Eye (tissue), 1 donor: ENCODE measurements around the gene SIDT1.
"Not testable (repeated sequence)": the region's sequence is repeated elsewhere in the genome, so short reads cannot be mapped to it uniquely, and the experiment has no call there.

Experiments used
- DNase-seq: peaks from one replicate; pipeline ENCODE4 v3.0.0-alpha.2; 2015

Gene SIDT1

DNA sequence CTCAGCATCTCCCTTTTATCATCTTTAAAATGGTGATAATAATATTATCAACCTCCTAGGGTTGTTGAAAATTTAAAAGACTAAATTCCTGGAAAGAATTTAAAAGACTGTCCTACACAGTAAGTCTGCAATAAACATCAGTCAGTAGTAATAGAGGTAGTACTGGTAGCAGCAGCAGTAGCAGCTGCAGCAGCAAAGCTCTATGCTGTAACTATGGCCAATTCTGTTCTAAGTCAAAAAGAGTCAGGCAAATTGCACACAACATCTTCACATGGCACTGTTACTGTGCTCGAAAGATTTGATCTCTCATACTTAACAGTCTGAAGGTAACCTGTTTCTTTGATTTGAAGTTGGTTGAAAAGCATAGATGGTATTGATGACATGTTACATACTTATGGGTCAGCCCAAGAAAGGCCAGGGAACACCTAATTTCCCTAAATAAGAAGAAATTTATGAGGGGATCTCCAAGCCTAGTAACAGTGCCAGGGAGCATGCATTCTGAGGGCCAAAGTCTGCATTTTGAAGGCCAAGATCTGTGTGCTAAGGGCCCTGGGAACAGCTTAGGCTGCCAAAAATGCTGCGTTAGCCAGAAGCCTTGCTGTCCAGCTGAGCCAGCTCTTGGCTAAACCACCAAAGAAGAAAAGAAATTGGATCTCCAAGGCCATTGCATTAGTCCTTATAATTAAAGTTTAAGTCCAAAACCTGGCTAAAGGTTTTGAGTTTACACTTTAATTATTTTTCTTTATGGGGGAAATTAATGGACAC lies 68.2 kb downstream of the SIDT1 start:
- no peak for DNase-seq

GRCh38 chr3:113601240-113601639 lies 68.9 kb downstream of the SIDT1 start:
- no peak for DNase-seq

- DNase-seq: no peak
Measured at GRCh38 chr3:113602256-113602655, 69.9 kb downstream of the SIDT1 start.

DNA sequence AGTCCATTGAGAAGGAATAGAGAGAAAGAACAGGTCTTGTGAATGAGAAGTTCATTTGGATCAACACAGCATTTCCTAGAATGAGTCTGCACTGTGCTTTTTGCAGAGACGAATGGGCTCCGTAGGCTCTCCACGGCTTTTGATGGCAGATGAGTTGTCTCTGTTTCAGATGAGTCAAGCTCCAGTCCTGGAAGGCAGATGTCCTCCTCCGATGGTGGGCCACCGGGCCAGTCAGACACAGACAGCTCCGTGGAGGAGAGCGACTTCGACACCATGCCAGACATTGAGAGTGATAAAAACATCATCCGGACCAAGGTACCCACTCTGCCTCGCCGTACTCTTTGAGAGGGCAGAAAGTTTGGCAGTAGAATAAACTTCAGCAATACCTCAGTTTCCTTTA lies 70.5 kb downstream of the SIDT1 start:
- no peak for DNase-seq

- no peak for DNase-seq
Measured at GRCh38 chr3:113606539-113607218, 74.3 kb downstream of the SIDT1 start.

DNA sequence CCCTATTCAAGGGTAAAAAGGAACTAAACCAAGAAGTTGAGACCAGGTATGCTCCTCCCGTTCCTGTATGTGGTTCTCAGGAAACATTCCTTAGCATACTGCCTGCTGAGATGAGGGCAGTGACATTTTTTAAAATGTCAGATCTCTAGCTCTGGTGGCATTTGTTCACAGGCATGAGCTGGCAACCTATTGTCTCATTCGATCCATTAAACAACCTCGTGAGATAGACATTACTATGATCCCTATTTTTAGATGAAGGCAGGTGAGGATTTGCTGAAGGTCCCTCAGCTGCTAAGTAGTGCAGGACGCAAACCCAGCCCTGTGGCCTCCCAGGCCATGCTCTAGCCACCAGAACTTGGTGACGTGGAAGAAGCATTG lies 74.9 kb downstream of the SIDT1 start:
- DNase-seq: no peak

DNA sequence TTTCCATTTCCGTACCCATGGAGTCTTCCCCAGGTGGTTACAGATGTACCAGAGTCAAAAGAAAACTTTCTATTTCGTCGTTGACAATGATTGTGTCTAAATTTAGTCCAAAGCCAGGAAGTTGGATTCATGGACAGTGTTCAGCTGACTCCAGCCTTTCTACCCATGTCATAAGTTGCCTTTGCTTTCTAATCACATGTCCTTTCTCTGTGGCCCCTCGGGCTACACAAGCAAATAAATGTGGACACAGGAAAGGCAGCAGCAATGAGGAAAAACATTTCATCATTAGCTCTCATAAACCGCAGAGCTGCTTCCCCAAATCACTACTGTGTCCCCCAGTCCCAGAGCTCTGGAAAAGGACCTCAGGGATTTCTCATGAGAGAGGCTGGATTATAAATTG lies 82.0 kb downstream of the SIDT1 start:
- DNase-seq: no peak

GRCh38 chr3:113615976-113616375 lies 83.6 kb downstream of the SIDT1 start:
- DNase-seq: no peak

GRCh38 chr3:113617726-113618125 lies 85.4 kb downstream of the SIDT1 start:
- no peak for DNase-seq

DNA sequence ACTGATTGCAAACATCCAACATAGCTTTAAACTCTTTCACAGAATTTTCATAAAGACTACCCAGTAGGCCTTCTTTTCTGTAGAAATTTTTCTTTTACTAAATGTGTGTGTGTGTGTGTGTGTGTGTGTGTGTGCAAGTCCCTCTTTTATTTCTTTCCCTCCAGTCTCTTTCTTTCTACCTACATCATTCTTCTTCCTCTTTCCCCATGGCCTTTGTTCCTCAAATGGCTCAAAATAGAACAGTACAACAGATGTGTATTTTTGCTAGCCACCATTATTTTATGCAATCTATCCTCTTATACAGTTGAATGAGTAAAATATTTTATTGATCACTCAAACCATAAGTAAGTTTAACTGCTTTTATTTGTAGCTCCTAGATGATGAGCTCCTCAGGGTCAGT lies 87.7 kb downstream of the SIDT1 start:
- DNase-seq: no peak

DNA sequence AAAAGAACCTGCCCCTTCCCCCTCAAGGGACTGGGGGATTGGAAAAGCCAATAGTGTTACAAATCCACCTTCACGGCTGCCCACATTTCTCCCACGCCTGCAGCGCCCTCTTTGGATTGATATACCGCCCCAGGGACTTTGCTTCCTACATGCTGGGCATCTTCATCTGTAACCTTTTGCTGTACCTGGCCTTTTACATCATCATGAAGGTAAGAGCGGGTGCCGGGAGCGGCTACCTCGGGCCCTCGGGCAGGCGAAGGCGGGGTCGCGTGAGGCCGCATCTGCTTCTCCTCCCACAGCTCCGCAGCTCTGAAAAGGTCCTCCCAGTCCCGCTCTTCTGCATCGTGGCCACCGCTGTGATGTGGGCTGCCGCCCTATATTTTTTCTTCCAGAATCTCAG lies 91.0 kb downstream of the SIDT1 start:
- DNase-seq: no peak

DNA sequence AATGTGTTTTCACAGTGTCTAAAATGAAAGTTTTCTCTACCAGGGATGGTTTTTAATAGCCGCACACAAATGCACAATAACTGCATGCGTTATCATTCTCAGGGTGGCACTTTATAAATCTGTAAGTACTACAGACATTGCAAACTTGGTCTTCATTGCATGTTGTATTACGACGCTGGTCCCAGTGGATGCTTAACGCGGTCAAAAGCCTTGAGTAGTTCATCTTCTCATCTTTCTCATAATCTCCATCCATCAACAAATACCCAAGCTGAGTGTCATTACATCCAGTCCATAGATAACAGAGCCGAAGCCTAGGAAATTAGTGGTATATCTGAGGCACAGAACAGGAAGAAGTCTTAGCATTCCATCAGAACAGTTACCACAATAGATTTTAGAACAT lies 91.5 kb downstream of the SIDT1 start:
- DNase-seq: no peak

- no peak for DNase-seq
Measured at GRCh38 chr3:113625834-113626233, 93.5 kb downstream of the SIDT1 start.

- peak; percentile 58 for DNase-seq
Measured at GRCh38 chr3:113626503-113627371, 94.4 kb downstream of the SIDT1 start.

DNA sequence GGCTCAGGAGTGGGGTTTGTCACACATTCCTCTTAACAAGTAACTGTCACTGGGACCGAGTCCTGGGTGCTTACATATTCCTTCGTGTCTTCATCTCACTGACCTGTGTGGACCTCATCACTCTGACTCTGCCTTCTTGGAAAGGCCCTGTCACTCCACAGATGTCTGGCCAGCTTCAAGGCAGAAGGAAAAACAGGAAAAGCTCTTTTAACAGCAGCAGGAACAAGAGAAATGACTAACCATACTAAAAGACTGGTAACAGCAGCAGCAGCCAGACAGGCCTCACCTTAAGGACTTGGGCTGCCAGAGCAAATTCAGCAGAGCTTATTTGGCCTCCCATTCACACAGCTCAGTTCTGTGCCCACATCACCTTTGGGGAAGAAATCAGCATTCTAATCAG lies 96.0 kb downstream of the SIDT1 start:
- no peak for DNase-seq

- no peak for DNase-seq
Measured at GRCh38 chr3:113628788-113629187, 96.4 kb downstream of the SIDT1 start.

- no peak for DNase-seq
Measured at GRCh38 chr3:113629584-113630421, 97.4 kb downstream of the SIDT1 start.

GRCh38 chr3:113630956-113631542 lies 98.7 kb downstream of the SIDT1 start:
- DNase-seq: no peak

DNA sequence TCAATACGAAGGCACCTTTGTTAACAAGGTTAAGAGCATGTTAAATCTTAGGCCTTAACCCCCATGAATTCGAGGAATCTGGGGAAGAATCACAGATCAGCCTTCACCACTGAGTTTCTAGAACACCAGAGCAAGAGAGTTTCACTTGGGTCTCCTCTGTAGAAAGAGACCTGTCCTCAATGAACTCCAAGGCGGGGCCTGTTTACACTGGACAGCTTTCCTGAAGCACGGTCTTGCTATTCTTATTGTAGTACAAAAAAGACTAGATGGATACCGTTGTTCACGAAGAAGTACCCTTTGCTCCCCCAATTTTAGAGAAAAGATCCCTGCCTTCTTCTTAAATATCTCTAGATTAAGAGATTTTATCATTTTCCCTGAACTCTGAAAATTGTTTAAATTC lies 99.2 kb downstream of the SIDT1 start:
- no peak for DNase-seq

DNA sequence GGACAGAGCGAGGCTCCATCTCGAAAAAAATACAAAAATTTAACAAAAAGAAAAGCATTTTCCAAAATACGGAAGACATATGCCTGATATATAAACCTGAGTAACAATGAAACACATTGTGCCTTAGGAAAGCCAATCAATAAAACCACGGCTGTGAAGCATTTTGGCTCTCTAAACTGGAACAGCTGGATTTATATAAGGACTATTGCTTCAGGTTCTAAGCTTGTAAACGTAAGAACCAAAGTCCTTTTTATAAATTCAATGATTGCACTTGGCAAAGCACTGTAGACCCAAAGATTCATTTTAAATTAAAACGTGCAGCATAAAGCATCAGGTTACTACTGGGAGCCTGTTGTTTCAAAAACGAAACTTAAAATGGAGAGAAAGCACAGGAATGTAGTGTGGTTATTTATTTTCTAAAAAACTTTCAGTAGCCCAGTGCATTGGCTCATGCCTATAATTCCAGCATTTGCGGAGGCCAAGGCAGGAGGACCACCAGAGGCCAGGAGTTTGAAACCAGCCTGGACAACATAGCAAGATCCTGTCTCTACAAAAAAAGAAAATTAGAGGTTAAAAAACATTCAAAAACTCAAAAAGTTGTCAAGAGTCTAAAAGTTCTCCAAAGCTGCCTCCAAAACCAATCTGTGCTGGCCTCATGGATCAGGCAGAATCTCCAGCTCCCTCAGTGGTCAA lies 102.6 kb downstream of the SIDT1 start:
- DNase-seq: no peak

DNA sequence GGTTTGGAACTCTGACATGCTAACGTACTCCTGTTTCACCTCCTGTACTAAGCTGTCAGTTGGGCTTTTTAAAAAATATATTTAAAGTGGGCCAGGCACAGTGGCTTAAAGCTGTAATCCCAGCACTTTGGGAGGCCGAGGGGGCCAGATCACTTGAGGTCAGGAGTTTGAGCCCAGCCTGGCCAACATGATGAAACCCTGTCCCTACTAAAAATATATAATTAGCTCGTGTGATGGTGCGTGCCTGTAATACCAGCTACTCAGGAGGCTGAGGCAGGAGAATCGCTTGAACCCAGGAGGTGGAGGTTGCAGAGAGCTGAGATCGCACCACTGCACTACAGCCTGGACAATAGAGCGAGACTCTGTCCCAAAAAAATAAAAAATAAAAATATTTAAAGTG lies 103.7 kb downstream of the SIDT1 start:
- DNase-seq: not testable (repeated sequence)

DNA sequence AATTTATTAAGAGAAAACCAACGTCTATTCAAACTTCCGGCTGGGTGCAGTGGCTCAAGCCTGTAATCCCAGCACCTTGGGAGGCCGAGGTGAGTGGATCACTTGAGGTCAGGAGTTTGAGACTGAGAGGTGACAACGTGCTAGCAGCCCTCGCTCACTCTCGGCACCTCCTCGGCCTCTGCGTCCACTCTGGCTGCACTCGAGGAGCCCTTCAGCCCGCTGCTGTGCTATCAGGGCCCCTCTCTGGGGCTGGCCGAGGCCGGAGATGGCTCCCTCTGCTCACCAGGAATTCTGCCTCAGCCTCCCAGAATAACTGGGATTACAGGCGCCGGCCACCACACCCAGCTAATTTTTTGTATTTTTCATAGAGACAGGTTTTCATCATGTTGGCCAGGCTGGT lies 105.4 kb downstream of the SIDT1 start:
- no peak for DNase-seq
